ENCODE measurements around the gene ANXA8L1. TPM values are rescaled to one million over a fixed set of nuclear protein-coding genes. Genes with fewer than 3 reads are reported as not detected.
"Not testable (repeated sequence)": the region's sequence is repeated elsewhere in the genome, so short reads cannot be mapped to it uniquely, and the experiment has no call there.

Gene ANXA8L1
- total RNA-seq, 4 donors from 2014 or later: not detected

GRCh38 chr10:46329690-46330016 lies 45.9 kb upstream of the ANXA8L1 start:
- Histone ChIP-seq H3K27me3 (no peaks in the 10 kb centered on the region), H3K4me3 (replicated peaks in 1 of 3) (no peak overlapping the region), H3K4me1 (no peaks in the 10 kb centered on the region), H3K9me3 (no peaks in the 10 kb centered on the region), H3K27ac (no peak overlapping the region), H3K36me3 (no peaks in the 10 kb centered on the region)
- TF ChIP-seq POLR2A (IDR thresholded peaks at IDR 0.05): no peak
- TF ChIP-seq, protein P1, sequence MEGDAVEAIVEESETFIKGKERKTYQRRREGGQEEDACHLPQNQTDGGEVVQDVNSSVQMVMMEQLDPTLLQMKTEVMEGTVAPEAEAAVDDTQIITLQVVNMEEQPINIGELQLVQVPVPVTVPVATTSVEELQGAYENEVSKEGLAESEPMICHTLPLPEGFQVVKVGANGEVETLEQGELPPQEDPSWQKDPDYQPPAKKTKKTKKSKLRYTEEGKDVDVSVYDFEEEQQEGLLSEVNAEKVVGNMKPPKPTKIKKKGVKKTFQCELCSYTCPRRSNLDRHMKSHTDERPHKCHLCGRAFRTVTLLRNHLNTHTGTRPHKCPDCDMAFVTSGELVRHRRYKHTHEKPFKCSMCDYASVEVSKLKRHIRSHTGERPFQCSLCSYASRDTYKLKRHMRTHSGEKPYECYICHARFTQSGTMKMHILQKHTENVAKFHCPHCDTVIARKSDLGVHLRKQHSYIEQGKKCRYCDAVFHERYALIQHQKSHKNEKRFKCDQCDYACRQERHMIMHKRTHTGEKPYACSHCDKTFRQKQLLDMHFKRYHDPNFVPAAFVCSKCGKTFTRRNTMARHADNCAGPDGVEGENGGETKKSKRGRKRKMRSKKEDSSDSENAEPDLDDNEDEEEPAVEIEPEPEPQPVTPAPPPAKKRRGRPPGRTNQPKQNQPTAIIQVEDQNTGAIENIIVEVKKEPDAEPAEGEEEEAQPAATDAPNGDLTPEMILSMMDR (IDR thresholded peaks at IDR 0.05): no peak
- intact Hi-C loops (cut with DNase I): no loop called here
- DNase-seq: no peak
- WGBS, 2 donors: 50 to 70% methylated on average over 6 to 8 of the region's 8 CpGs

GRCh38 chr10:46330894-46331293 lies 44.7 kb upstream of the ANXA8L1 start:
- H3K4me1 ChIP-seq: no peaks in the 10 kb centered on the region
- DNase-seq: no peak
- H3K9me3 ChIP-seq: no peaks in the 10 kb centered on the region
- H3K27ac ChIP-seq: no peak overlapping the region
- H3K4me3 ChIP-seq (replicated peaks in 1 of 3): no peak overlapping the region
- TF ChIP-seq, protein P1 (IDR thresholded peaks at IDR 0.05): no peak
- no peak for TF ChIP-seq POLR2A (IDR thresholded peaks at IDR 0.05)
- H3K36me3 ChIP-seq: no peaks in the 10 kb centered on the region
- intact Hi-C loops (cut with DNase I): no loop called here
- no peaks in the 10 kb centered on the region for H3K27me3 ChIP-seq
- 78 to 90% methylated on average over 3 of the region's 3 CpGs for WGBS, 2 donors

DNA sequence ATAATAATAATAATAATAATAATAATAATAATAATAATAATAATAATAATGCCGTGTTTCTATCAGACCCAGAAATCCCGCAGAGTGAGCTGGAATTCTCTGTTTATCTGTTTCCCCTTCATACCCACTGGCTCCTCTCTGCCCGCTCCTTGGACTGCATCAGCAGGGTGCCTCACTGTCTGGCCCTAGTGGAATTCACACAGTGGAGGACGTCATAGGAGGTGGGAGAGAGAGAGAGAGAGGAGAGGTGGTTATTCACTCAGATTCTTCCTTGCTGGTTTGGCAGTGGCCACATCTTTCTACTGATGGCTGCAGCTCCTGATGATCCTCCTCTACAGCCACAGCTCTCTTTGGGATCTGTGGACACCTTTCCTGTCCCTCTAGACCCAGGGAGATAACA lies 10.1 kb upstream of the ANXA8L1 start:
- H3K4me1 ChIP-seq; H3K27me3 ChIP-seq; DNase-seq; H3K36me3 ChIP-seq; H3K27ac ChIP-seq; H3K9me3 ChIP-seq; intact Hi-C loops (cut with DNase I); H3K4me3 ChIP-seq (replicated peaks in 1 of 3): not testable (repeated sequence)
- 75 to 98% methylated on average over 2 to 3 of the region's 4 CpGs for WGBS, 2 donors

DNA sequence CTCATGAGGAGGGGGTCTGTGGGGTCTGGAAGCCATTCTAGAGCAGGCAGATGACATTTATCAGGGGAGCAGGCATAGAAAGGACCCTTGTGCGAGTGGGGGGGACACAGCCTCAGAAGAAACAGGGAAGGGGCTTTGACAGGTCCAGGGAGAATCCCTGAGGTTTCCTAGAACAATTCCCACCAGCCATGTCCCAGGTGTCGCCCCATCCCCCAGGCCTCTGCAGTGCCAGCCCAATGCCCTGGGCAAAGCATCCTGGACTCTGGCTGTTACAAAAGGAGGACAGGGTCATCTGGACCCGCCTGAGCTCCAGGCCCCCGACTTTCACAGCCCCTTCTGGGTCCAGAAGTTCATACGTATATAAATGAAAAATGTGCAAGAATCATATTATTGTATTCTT lies 8.4 kb upstream of the ANXA8L1 start:
- H3K27ac ChIP-seq; H3K4me1 ChIP-seq; H3K4me3 ChIP-seq (replicated peaks in 1 of 3); intact Hi-C loops (cut with DNase I); H3K36me3 ChIP-seq; DNase-seq; H3K27me3 ChIP-seq; H3K9me3 ChIP-seq: not testable (repeated sequence)
- 80% methylated on average over 1 of the region's 5 CpGs; no CpG with 5 or more reads in 1 of the 2 donors for WGBS, 2 donors

DNA sequence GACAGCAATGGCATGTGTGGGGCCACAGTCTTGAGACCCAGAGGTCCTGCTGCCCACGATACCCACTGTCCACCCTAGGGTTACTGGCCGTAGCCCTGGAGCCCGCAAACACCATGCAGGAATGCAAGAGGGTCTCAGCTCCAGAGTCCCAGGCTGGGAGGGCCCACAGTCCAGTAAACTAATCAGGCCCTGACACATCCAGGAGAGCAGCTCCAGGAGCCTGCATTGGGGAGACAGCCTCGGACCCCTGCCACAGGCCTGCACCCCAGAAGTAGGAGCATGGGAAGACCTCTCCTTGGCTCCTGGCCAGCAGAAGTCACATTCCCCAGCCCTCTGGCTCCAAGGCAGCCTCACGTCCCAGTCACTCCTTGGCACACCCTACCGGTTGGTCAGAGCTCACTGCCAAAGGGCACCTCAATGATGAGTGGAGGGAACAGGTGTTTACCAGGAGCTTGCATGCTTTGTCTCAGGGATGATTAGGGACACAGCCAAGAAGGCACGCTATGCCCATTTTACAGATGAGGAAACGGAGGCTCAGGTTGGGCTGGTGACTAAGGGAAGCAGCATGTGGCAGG lies 7.8 kb upstream of the ANXA8L1 start:
- intact Hi-C loops (cut with DNase I); DNase-seq; H3K27me3 ChIP-seq; H3K36me3 ChIP-seq; H3K4me1 ChIP-seq; H3K9me3 ChIP-seq; H3K4me3 ChIP-seq (replicated peaks in 1 of 3); H3K27ac ChIP-seq: not testable (repeated sequence)
- WGBS, 2 donors: 70% methylated on average over 2 of the region's 8 CpGs; no CpG with 5 or more reads in 1 of the 2 donors

DNA sequence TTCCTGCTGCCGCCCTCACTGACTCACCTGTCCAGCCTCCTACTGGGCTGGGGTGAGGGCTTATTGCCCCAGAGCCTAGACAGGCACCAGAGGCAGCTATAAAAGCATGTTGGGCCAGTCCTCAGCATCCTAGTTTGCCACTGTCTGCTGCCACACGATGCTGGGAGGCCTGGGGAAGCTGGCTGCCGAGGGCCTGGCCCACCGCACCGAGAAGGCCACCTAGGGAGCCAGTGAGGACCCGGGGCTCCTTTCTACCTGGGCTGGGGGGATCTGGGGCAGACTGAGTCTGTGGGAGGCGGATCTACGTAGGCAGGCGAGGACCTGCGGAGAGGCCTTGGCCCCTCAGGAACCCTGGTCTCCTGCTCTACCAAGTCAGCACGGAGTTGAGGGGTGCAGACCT lies 6.6 kb upstream of the ANXA8L1 start:
- H3K9me3 ChIP-seq; H3K36me3 ChIP-seq; H3K4me1 ChIP-seq; H3K27me3 ChIP-seq; intact Hi-C loops (cut with DNase I); H3K27ac ChIP-seq; H3K4me3 ChIP-seq (replicated peaks in 1 of 3); DNase-seq: not testable (repeated sequence)
- 82 to 93% methylated on average over 2 to 3 of the region's 11 CpGs for WGBS, 2 donors

DNA sequence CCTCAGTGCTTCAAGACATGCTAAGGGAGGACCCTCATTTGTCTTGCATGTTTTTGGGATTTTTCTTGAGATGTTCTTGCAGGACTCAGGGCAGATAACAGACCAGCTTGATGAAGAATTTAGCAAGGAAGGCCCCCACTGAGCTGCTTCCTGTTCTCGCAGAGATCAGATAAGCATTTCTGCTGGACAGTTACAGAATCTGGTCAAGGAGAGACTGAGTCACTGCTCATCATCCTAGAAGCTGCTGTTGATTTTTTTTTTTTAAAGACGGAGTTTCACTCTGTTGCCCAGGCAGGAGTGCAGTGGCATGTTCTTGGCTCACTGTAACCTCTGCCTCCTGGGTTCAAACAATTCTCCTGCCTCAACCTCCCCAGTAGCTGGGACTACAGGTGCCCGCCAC lies 1.2 kb upstream of the ANXA8L1 start:
- 78 to 100% methylated on average over 1 to 2 of the region's 3 CpGs for WGBS, 2 donors
- DNase-seq; H3K36me3 ChIP-seq; H3K9me3 ChIP-seq; intact Hi-C loops (cut with DNase I); H3K4me3 ChIP-seq (replicated peaks in 1 of 3); H3K27me3 ChIP-seq; H3K4me1 ChIP-seq; H3K27ac ChIP-seq: not testable (repeated sequence)

DNA sequence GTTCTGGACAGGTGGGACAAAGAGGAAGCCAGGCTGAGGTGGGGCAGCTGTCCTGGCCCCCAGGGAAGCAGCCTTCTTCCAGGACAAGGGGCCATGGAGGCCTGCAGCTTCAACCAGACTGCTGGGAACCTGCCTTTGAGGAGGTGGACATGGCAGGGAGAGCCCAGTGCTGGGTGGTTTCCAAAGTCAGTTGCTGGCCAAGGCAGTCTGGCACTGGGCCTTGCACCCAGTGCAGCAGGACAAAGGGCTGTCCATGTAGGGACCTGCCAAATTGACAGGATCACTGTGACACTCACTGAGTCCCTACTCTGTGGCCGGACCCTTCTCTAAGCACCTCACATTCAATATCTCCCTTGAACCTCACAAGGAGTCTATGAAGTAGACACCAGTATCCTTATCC lies 1.4 kb downstream of the ANXA8L1 start:
- H3K27me3 ChIP-seq; H3K36me3 ChIP-seq; H3K9me3 ChIP-seq; intact Hi-C loops (cut with DNase I); H3K4me3 ChIP-seq (replicated peaks in 1 of 3); DNase-seq; H3K27ac ChIP-seq; H3K4me1 ChIP-seq: not testable (repeated sequence)
- no CpG with 5 or more reads among the region's 1 CpG for WGBS, 2 donors

GRCh38 chr10:46377651-46378050 lies 2.1 kb downstream of the ANXA8L1 start:
- H3K27me3 ChIP-seq; H3K27ac ChIP-seq; H3K4me3 ChIP-seq (replicated peaks in 1 of 3); intact Hi-C loops (cut with DNase I); H3K36me3 ChIP-seq; H3K9me3 ChIP-seq; H3K4me1 ChIP-seq; DNase-seq: not testable (repeated sequence)
- whole genome bisulfite sequencing, 2 donors: no CpG with 5 or more reads among the region's 4 CpGs

DNA sequence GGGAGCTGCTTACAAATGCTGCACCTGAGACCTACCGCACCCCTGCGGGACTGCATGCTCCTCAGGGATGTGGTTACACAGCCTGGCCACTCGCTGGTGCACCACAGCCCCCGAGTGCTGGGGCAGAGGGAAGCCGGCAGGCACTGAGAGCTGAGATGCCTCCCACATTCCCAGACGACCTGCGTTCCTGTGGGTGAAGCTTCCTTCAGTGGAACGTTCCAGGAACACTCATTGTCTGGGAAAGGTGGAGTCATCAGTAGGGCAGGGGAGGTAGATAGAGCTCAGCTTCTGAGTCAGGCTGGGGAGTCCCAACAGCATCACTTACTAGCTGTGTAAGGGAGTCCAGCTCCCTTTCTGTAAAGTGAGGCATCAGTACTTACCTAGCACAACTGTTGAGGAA lies 2.5 kb downstream of the ANXA8L1 start:
- H3K36me3 ChIP-seq; H3K4me3 ChIP-seq (replicated peaks in 1 of 3); H3K27ac ChIP-seq; H3K27me3 ChIP-seq; H3K9me3 ChIP-seq; H3K4me1 ChIP-seq; intact Hi-C loops (cut with DNase I); DNase-seq: not testable (repeated sequence)
- WGBS, 2 donors: no CpG with 5 or more reads among the region's 8 CpGs

DNA sequence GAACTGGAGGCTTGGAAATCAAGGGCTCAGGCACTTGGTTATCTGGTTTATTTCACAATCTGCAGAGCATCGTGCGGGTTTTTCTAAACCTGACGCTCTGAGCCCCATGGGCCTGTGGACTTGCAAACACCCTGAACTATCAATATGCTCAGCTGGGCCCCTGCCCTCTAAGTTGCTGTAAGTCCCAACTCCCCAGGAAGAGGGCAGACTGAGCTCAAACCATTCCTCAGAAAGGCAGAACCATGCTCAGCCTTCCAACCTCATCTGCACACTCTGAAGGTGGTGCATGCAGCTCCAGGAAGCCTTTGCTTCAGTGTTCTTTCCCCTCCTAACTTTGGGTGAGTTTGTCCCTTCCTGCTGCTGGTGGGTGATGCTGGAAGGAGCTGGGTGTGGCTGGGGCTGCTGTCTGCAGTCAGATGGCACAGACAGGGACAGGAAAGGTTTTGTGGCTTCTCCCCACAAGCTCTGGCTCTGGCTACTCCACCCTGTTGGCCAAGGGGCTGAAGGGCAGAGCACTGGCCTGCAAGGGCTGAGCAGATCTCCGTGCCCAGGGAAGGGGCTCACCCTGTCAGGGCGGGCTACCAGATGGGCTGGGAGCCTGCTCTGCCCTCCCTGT lies 3.8 kb downstream of the ANXA8L1 start:
- H3K4me1 ChIP-seq; DNase-seq; H3K36me3 ChIP-seq; H3K27me3 ChIP-seq; H3K27ac ChIP-seq; H3K9me3 ChIP-seq; H3K4me3 ChIP-seq (replicated peaks in 1 of 3); intact Hi-C loops (cut with DNase I): not testable (repeated sequence)
- 75% methylated on average over 3 of the region's 5 CpGs; no CpG with 5 or more reads in 1 of the 2 donors for WGBS, 2 donors

All from thyroid gland (tissue), 4 donors.